HepG2 (cell line): ENCODE data around the gene ZFPL1. TPM values are rescaled to one million over a fixed set of nuclear protein-coding genes. Genes with fewer than 3 reads are reported as not detected.

Experiments
- ATAC-seq: fragments of 200-7000 bp; cut with Tn5 transposase; 3 replicates; pipeline ENCODE4 v1.9.1; 2020; ENCODE audit warnings: mild to moderate bottlenecking, moderate library complexity
- BruUV-seq: library from RNA; stranded (reverse); fragments of 400-500 nt; replicated peaks from 2 replicates; lab custom pipeline; 2021; lab: Mats Ljungman, UMichigan
- CTCF ChIA-PET: fragments of 300-600 bp; formaldehyde crosslinking; extraction: SDS; loops from one replicate; lab custom pipeline; 2021; ENCODE audit warnings: low total read pairs, inconsistent platforms, low intra/inter-chr PET ratio; lab: Yijun Ruan, JAX
- POLR2A ChIA-PET: fragments of 350-600 bp; sonication (Branson Sonifier 250); formaldehyde crosslinking; loops from one replicate; lab custom pipeline; 2020; ENCODE audit warnings: antibody characterized with exemption, inconsistent platforms; lab: Yijun Ruan, JAX
- DNase-seq: peaks from one replicate; pipeline ENCODE4 v3.0.0-alpha.2; 2015; ENCODE audit warnings: low spot score
- FAIRE-seq: peaks from 3 replicates; lab custom pipeline; 2011; peaks lifted over from hg19 to GRCh38; lab: Jason Lieb, UNC
- H2AFZ ChIP-seq: one replicate; pipeline ENCODE4 v1.6.1; 2011; ENCODE audit warnings: low read length, inconsistent platforms
- H3K27ac ChIP-seq: fragments of 300-600 bp; 3 replicates; pipeline ENCODE4 v1.8.0; 2011; ENCODE audit warnings: mixed run types, mild to moderate bottlenecking, mixed read lengths, low read length, inconsistent platforms; ENCODE audit not compliant: insufficient read depth; ENCODE audit errors: extremely low read length
- H3K27me3 ChIP-seq, 2 experiments: fragments of 200-600 bp in 1 of 2; 2 replicates in 1 of 2; 3 replicates in 1 of 2; pipeline versions ENCODE4 v1.6.0 to v1.8.0; 2011; ENCODE audit warnings: low read length in 2 of 2, mild to moderate bottlenecking in 2 of 2, moderate library complexity in 2 of 2, inconsistent platforms in 1 of 2; ENCODE audit not compliant: insufficient read depth in 2 of 2, control insufficient read depth in 1 of 2
- H3K36me3 ChIP-seq, 2 experiments: fragments of 200-600 bp in 1 of 2; replicated peaks in 1 of 2; 2 replicates in 1 of 2; 3 replicates in 1 of 2; pipeline versions ENCODE4 v1.5.1 to v1.8.0; 2011; ENCODE audit warnings: low read length in 2 of 2, inconsistent platforms in 1 of 2; ENCODE audit not compliant: insufficient read depth in 2 of 2, control insufficient read depth in 1 of 2
- H3K4me1 ChIP-seq: 2 replicates; pipeline ENCODE4 v1.5.1; 2012; ENCODE audit warnings: low read length, inconsistent platforms; ENCODE audit not compliant: insufficient read depth
- H3K4me2 ChIP-seq: 2 replicates; pipeline ENCODE4 v1.6.0; 2011; ENCODE audit warnings: low read depth, low read length, inconsistent platforms
- H3K4me3 ChIP-seq, 3 experiments: fragments of 200-600 bp in 1 of 3; sonication (generic), shearing (Covaris generic) in 1 of 3; replicated peaks in 1 of 3; 2 replicates each; pipeline ENCODE4 v1.5.1; 2011 to 2016; ENCODE audit warnings: low read length in 3 of 3, inconsistent platforms in 2 of 3, low read depth in 2 of 3, mild to moderate bottlenecking in 2 of 3, control low read depth in 1 of 3, mixed read lengths in 1 of 3; ENCODE audit not compliant: insufficient read depth in 1 of 3
- H3K79me2 ChIP-seq: one replicate; pipeline ENCODE4 v1.6.1; 2011; ENCODE audit warnings: low read length, inconsistent platforms; ENCODE audit not compliant: insufficient read depth
- H3K9ac ChIP-seq: 2 replicates; pipeline ENCODE4 v1.6.0; 2011; ENCODE audit warnings: mild to moderate bottlenecking, low read depth, low read length, inconsistent platforms; ENCODE audit not compliant: insufficient read depth
- H3K9me3 ChIP-seq: 2 replicates; pipeline ENCODE4 v1.5.1; 2012; ENCODE audit warnings: mild to moderate bottlenecking, low read length
- H4K20me1 ChIP-seq: 2 replicates; pipeline ENCODE4 v1.6.0; 2011; ENCODE audit warnings: inconsistent platforms, mild to moderate bottlenecking, low read length, moderate library complexity; ENCODE audit not compliant: insufficient read depth
- FOXM1 ChIP-seq: sonication (generic); formaldehyde crosslinking; IDR thresholded peaks from 2 replicates; pipeline ENCODE4 v1.5.0; 2020; ENCODE audit warnings: missing genetic modification reagents
- JDP2 ChIP-seq: sonication (generic); formaldehyde crosslinking; IDR thresholded peaks from 2 replicates; pipeline ENCODE4 v1.8.1; 2022; ENCODE audit warnings: missing genetic modification reagents, borderline replicate concordance
- ZBTB38 ChIP-seq: sonication (generic); formaldehyde crosslinking; IDR thresholded peaks from 2 replicates; pipeline ENCODE4 v1.5.1; 2020; ENCODE audit warnings: mild to moderate bottlenecking, missing genetic modification reagents
- ZNF326 ChIP-seq: sonication (generic); formaldehyde crosslinking; IDR thresholded peaks from 2 replicates; pipeline ENCODE4 v1.4.0; 2020; ENCODE audit warnings: missing genetic modification reagents, borderline replicate concordance
- ZNF674 ChIP-seq: sonication (generic); formaldehyde crosslinking; IDR thresholded peaks from 2 replicates; pipeline ENCODE4 v1.5.0; 2020; ENCODE audit warnings: low read depth, mild to moderate bottlenecking, missing genetic modification reagents
- WGBS: methylation state at CpG from one replicate; pipeline ENCODE4 v1.1.6; 2017; ENCODE audit warnings: low lambda C conversion rate; 5-methylcytosine and 5-hydroxymethylcytosine counted together
- in situ Hi-C: cut with HindIII; loops from 2 replicates; pipeline ENCODE4 v1.10.0; 2017; ENCODE audit warnings: low pct_unique_long_range_greater_than_20kb; ENCODE audit not compliant: extremely low pct_ligation_motif_present
- intact Hi-C: fragments of 100-400 bp; cut with micrococcal nuclease; formaldehyde crosslinking; loops from one replicate; pipeline ENCODE4 v1.10.0; 2022; ENCODE audit not compliant: unreplicated experiment
- polyA plus RNA-seq, 8 experiments: library from polyadenylated mRNA; depleted of rRNA in 3 of 8; stranded (reverse) in 7 of 8; unstranded in 1 of 8; fragments of >200 nt; fragmentation: Illumina TruSeq in 4 of 8; extraction: Trizol in 4 of 8; gene quantifications; 2 replicates each; pipeline versions ENCODE4 v1.2.1 to v1.2.3, GENCODE V29; 2011 to 2016; ENCODE audit warnings: low read depth in 4 of 8, missing spikeins in 1 of 8, mixed read lengths in 1 of 8; ENCODE audit not compliant: insufficient read depth in 1 of 8
- total RNA-seq, 5 experiments: library from RNA; depleted of rRNA; stranded (reverse); fragments of >200 nt; fragmentation: Illumina TruSeq; extraction: Trizol; gene quantifications; 2 replicates each; pipeline ENCODE4 v1.2.3, GENCODE V29; 2016; ENCODE audit warnings: low read depth in 1 of 5

Gene ZFPL1
- total and polyA plus RNA-seq, 2 of the 13 experiments (the other 11 are each of a cell fraction or from before 2014, with no cell fraction given) = 32.2 to 56.0 TPM

DNA sequence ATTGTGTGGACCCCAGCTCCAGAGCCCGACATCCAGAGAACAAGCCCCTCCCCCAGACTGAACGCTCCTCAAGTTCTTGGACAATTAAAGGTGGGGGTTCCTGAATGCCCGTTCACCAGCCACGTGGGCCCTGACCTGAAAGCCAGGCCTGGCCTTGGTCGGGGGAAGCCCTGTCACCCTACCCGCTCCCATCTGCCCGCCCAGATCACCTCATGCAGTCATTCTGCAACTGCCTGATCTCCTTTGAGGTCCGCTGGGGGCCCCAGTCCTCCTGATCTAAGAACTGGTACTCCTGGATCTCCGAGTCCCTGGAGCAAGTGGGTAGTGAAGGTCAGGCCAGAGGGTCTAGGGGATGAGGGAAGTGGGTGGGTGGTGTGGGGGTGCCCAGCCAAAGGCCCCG is 16.6 kb upstream of the ZFPL1 start:
- Histone ChIP-seq H3K79me2 (no peaks in the 10 kb centered on the region), H3K4me3 (peak overlapping the region in 1 of 3 experiments; percentile 79; a peak in 1 of 6 replicates), H2AFZ (no peak overlapping the region)
- BruUV-seq = no TSS peak
- POLR2A ChIA-PET = interaction anchor here (2.2 kb wide), 1 partner anchor 27 kb away, joined by 10 read pairs; the partner anchor contains the start of gene SAC3D1
- CTCF ChIA-PET = no interaction called here
- peak; percentile 58; the same call in 1 of the 2 replicates for TF ChIP-seq ZBTB38
- TF ChIP-seq ZNF326 (CRISPR knock-in tag) = no peak
- TF ChIP-seq, all 625 proteins: peak for 1
- Histone ChIP-seq H3K27ac (no peak overlapping the region), H3K4me1 (peaks cover 45% of the 10 kb centered on the region), H4K20me1 (no peaks in the 10 kb centered on the region), H3K36me3 (no peaks in the 10 kb centered on the region), H3K9ac (no peak overlapping the region), H3K4me2 (peak overlapping the region; percentile 87; the same call in 1 of the 2 replicates), H3K9me3 (no peaks in the 10 kb centered on the region), H3K27me3 (no peaks in the 10 kb centered on the region)
- no peak for ATAC-seq
- in situ Hi-C loops (loop anchor here (5.0 kb wide), 1 partner anchor 40 kb away; the partner anchor contains the start of gene SNX15), intact Hi-C loops (no loop called here)
- 80% methylated on average over 5 of the region's 10 CpGs for WGBS
- no peak for DNase-seq
- no peak for FAIRE-seq

DNA sequence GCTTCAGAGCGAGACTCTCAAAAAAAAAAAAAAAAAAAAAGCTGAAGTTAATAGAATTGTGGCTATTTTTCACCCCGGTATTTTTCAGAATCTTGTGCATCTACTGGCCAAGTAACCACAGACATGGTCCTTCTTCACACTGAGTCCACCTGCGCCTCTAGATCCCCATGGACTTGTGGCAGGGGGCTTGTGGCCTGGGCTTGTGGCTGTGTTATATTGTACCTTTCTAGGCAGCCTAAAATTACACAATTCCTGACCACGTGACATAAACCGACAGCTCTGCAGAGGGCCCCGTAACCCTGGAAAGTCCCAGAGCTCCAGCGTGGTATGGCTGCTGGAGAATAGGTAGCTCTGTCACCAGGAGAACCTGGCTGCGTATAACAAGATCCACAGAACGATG is 14.8 kb upstream of the ZFPL1 start:
- H3K27ac ChIP-seq = peak overlapping the region; percentile 29
- ATAC-seq = no peak
- peak; percentile 63 for DNase-seq
- no peaks in the 10 kb centered on the region for H4K20me1 ChIP-seq
- no peaks in the 10 kb centered on the region for H3K9me3 ChIP-seq
- BruUV-seq = no TSS peak
- 0 out of 2 replicates have a peak overlapping the region, but pooled peaks have one; percentile 27 for H3K9ac ChIP-seq
- no peaks in the 10 kb centered on the region for H3K36me3 ChIP-seq
- no peak overlapping the region for H2AFZ ChIP-seq
- in situ Hi-C loops (loop anchor here (5.0 kb wide), 1 partner anchor 42 kb away; the partner anchor contains the start of gene SNX15), intact Hi-C loops (loop anchor here (1.0 kb wide), 1 partner anchor 56 kb away; no protein-coding TSS in a partner anchor)
- 14% methylated on average over 9 of the region's 9 CpGs for WGBS
- TF ChIP-seq FOXM1 (CRISPR knock-in tag) = no peak
- no peak for TF ChIP-seq ZNF674
- no peak for TF ChIP-seq JDP2 (CRISPR knock-in tag)
- TF ChIP-seq, all 625 proteins: peak for 0
- Histone ChIP-seq H3K4me1 (peaks cover 36% of the 10 kb centered on the region), H3K27me3 (no peaks in the 10 kb centered on the region), H3K4me2 (no peak overlapping the region), H3K4me3 (no peak overlapping the region), H3K79me2 (no peaks in the 10 kb centered on the region)
- ChIA-PET CTCF (no interaction called here), POLR2A (interaction anchor here (0.6 to 2.6 kb wide), 9 partner anchors 10 to 290 kb away, joined by 3 to 21 read pairs (median 4); partner anchors contain the start of genes ATG2A, BATF2, NAALADL1 and TM7SF2)
- peak; percentile 72 for FAIRE-seq
